HG03108 (cell line): Measurements from ENCODE around the gene TARDBP.
"Not testable (repeated sequence)": the region's sequence is repeated elsewhere in the genome, so short reads cannot be mapped to it uniquely, and the experiment has no call there.

Experiments used
- ATAC-seq: cut with Tn5 transposase; IDR thresholded peaks from one replicate; pipeline ENCODE4 v1.9.1; 2021; ENCODE audit warnings: moderate library complexity; ENCODE audit not compliant: unreplicated experiment

The TARDBP gene

GRCh38 chr1:11012260-11013159 is at the start of gene TARDBP:
TSS of gene TARDBP (plus strand) at chr1:11012654. CDS start at chr1:11013728, 1,074 bp downstream.
- ATAC-seq, result peak; percentile 86

GRCh38 chr1:10965546-10966226 is 46.8 kb upstream of the TARDBP start:
- peak; percentile 46 for ATAC-seq

- no peak for ATAC-seq
These were observed 45.4 kb upstream of the TARDBP start for GRCh38 chr1:10967090-10967489.

GRCh38 chr1:10968411-10968826 is 44.0 kb upstream of the TARDBP start:
- no peak for ATAC-seq

GRCh38 chr1:10969267-10969970 is 43.0 kb upstream of the TARDBP start:
- no peak for ATAC-seq

- ATAC-seq, result no peak
These were observed 42.5 kb upstream of the TARDBP start for GRCh38 chr1:10969971-10970332.

- ATAC-seq, result no peak
These were observed 38.9 kb upstream of the TARDBP start for GRCh38 chr1:10973552-10973951.

GRCh38 chr1:10973956-10974881 is 38.2 kb upstream of the TARDBP start:
- ATAC-seq, result no peak

- no peak for ATAC-seq
These were observed 36.7 kb upstream of the TARDBP start for GRCh38 chr1:10975567-10976326.

- ATAC-seq, result no peak
These were observed 33.7 kb upstream of the TARDBP start for GRCh38 chr1:10978719-10979118.

GRCh38 chr1:10979483-10979920 is 33.0 kb upstream of the TARDBP start:
- ATAC-seq, result no peak

GRCh38 chr1:10980094-10980577 is 32.3 kb upstream of the TARDBP start:
- ATAC-seq, result no peak

- no peak for ATAC-seq
These were observed 31.4 kb upstream of the TARDBP start for GRCh38 chr1:10980841-10981727.

GRCh38 chr1:10986525-10986890 is 25.9 kb upstream of the TARDBP start:
- no peak for ATAC-seq

GRCh38 chr1:10987840-10988417 is 24.5 kb upstream of the TARDBP start:
- no peak for ATAC-seq

- ATAC-seq, result no peak
These were observed 23.4 kb upstream of the TARDBP start for GRCh38 chr1:10989095-10989494.

GRCh38 chr1:10989920-10990516 is 22.4 kb upstream of the TARDBP start:
- not testable (repeated sequence) for ATAC-seq

- no peak for ATAC-seq
These were observed 21.6 kb upstream of the TARDBP start for GRCh38 chr1:10990828-10991227.
